HG03558 (cell line): ENCODE measurements around the gene ATP2A1.
"Not testable (repeated sequence)": the region's sequence is repeated elsewhere in the genome, so short reads cannot be mapped to it uniquely, and the experiment has no call there.

Source experiments
- ATAC-seq: cut with Tn5 transposase; IDR thresholded peaks from one replicate; pipeline ENCODE4 v1.9.1; 2021; ENCODE audit warnings: moderate number of reproducible peaks; ENCODE audit not compliant: unreplicated experiment; ENCODE audit errors: extremely low read depth

ATP2A1 gene

DNA sequence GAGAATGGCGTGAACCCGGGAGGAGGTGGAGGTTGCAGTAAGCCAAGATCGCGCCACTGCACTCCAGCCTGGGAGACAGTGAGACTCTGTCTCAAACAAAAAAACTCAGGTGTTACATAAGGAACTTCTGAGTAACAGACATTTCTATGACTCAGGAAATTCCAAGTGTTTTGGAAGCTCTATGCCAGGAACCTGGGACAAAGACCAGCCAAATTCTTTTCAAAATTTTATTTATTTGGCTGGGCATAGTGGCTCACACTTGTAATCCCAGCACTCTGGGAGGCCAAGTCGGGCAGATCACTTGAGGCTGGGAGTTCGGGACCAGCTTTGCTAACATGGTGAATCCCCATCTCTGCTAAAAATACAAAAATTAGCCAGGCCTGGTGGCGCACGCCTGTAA lies 19.9 kb upstream of the ATP2A1 start:
- no peak for ATAC-seq

DNA sequence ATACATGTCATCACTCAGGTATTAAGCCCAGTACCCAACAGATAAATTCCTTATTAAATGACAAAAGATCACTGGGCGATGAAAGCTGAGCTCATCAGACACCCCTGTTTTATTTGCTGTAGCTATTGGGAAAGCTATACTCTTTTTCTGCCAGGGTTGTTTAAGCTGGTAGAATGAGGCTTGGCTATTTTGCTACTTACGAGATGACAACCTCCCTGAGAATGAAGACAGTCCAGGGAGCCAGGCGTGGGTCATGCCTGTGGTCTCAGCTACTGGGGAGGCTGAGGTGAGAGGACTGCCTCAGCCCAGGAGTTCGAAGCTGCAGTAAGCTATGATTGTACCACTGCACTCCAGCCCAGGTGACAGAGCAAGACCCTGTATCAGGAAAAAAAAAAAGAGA lies 19.0 kb upstream of the ATP2A1 start:
- no peak for ATAC-seq

DNA sequence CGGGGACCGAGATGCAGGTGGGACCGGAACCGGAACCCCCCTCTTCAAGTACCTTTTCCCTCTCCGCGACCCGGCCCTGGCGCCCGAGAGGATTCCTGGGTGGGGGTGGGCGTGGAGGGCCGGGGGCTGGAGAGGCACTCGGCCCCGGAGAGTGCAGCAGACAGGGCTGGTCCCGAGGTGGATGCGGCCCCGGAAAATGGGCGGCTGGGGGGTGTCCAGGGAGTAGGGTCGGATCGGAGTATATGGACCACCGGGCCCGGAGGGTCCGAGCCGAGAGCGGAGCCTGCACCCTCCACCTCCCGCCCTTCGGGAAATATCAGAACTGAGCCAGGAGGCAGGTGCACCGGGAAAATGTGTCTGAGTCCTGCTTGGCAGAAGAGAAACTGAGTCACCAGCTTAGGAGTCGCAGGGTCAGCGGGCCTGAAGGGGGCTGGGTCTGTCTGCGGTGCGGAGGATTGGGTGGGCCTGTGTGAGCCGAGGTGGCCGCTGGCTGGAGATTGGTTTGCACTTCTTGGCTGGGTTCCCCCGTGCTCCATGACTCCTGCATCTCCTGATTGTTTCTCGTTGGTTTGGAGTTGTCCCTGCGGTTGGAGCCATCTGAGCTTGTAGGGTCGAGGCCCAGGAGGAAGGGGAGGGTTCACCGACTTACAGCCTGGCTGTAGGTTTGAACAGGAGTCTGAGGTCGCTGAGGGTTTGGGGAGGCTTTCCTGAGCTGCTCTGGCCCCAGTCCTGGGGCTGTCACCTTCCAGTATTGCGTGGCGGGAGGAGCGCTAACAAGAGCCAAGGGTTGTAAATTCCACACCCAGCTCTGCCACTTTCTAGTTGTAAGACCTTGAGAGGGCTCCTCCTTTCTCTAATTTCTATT lies 14.1 kb upstream of the ATP2A1 start:
- ATAC-seq, result no peak

DNA sequence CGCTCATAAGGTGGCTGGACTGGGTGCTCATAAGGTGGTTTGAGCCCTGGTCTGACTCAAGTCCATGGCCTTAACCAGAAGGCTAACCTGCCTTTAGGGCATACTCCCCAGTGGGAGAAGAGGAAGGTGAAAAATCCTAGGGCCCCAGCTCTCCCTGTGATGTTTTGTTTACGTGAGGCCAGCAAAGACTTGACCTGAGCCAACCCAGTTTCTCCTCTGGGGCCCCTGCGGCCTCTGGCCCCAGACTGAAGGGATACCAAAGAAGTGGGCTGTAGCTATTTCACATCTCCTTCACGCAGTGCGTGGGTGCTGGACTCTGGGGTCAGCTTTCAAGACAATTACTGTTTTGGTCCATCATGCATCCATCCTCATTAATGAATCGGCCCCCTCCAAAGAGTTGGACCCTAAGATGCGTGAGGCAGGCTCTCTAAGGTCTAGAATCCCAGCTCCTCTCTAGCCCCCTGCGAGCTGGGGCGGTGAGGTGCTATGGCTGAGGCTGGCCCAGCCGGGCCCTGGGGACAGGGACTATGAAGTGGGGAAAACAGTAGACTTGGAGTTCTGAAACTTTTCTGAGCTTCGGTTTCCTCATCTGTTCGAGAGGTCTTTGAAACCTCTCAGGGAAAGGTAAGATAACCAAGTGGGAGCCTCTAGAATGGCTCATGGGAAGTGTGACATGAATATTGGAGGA lies 13.1 kb upstream of the ATP2A1 start:
- no peak for ATAC-seq

- no peak for ATAC-seq
These were observed 12.4 kb upstream of the ATP2A1 start for GRCh38 chr16:28865722-28866453.

GRCh38 chr16:28866454-28866804 lies 11.9 kb upstream of the ATP2A1 start:
- ATAC-seq, result no peak

- ATAC-seq, result no peak
These were observed 11.0 kb upstream of the ATP2A1 start for GRCh38 chr16:28867241-28867640.

- ATAC-seq, result not testable (repeated sequence)
These were observed 10.6 kb upstream of the ATP2A1 start for GRCh38 chr16:28867646-28868045.

DNA sequence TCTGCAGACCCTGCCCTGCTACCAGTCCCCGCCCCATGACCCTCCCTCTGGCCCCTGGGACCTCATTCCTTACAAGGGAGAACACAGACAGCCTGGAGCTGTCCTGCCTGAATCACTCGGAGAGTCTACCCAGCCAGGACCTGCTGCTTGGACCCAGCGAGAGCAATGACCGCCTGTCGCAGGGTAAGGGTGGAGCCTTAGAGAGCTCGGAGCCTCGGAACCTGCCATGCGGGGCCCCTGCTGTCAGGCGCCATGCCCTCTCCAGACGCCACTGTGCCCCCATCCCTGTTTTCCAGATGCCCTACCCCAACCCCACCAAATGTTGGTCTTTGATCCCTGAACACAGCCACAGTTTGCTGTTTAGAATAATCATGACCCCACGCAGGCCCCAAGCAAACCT lies 9.1 kb upstream of the ATP2A1 start:
- no peak for ATAC-seq

- no peak for ATAC-seq
These were observed 5.3 kb upstream of the ATP2A1 start for GRCh38 chr16:28872952-28873351.

DNA sequence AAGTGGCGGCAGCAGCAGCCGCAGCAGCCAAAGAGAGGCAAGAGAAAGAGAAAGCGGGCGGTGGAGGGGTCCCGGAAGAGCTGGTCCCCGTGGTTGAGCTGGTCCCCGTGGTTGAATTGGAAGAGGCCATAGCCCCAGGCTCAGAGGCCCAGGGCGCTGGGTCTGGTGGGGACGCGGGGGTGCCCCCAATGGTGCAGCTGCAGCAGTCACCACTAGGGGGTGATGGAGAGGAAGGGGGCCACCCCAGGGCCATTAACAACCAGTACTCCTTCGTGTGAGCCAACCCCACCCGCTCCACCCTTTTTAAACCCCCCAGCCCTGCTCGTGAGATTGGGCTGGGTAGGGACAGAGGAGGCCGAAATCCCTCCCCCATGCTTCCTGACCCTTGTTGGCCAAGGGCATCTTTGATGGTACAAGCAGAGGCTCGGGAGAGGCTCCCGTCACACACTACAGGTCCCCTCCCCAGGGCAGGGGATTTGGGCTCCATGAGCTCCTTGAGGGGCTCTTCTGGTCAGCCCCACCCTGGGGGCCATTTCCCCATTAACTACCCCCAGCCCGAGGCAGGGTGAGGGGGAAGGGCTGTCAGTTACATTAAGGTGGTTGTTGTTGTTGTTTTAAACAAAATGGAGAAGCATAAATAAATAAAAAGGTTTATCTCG lies 4.6 kb upstream of the ATP2A1 start:
- ATAC-seq, result no peak

GRCh38 chr16:28874406-28874805 lies 3.9 kb upstream of the ATP2A1 start:
- no peak for ATAC-seq

GRCh38 chr16:28875134-28876018 lies 2.9 kb upstream of the ATP2A1 start:
- ATAC-seq, result no peak

GRCh38 chr16:28876019-28876659 lies 2.1 kb upstream of the ATP2A1 start:
- ATAC-seq, result no peak

DNA sequence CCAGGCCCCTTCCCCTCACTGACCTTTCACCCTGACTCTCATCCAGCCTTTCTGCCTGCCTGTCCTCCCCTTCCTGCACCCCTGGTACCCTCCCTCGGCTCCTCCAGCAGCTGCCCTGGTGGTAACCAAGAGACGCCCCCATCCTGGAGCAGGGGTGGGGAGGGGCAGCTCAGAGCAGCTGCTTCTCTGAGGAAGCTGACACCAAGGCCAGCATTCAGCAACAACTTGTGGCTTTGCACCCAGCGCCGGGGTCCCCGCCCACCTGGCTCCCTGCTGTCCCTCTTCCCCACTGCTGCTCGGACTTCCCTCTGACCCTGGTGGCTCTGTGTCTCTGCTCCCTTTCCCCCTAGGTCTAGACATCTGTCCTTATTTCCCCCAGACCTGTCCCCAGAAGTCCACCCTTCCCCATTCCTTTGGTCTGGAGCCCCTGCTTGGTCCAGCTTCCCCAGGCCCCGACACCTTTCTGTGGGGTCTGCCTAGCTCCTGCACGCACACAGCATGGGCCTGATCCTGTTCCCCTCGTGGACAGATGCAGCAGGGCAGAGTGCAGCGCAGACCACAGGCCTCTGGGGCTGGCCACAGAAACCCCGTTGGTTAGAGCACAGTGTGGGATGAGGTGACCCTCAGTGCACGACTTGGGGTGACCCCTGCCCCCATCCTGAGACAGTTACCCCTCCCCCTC lies 1.2 kb upstream of the ATP2A1 start:
- ATAC-seq, result no peak

DNA sequence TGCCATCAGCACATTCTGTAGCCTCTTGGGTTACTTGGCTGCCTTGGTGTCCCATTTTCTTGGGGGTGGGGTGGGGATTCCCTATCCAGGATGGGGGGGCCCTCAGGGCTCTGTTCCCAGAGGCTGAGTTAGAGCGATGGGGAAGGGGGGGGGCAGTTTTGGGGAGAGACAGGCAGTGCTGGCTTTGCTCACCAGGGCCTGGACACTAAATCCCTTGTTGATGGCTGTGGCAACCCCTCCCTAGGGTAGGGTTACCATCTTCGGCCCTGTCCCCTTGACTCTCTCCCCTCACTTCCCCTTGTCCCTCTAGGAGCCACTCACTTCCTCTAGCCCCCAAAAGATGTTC lies 660 bp upstream of the ATP2A1 start:
- no peak for ATAC-seq

- no peak for ATAC-seq
These were observed 1.1 kb downstream of the ATP2A1 start for GRCh38 chr16:28879261-28879840.

DNA sequence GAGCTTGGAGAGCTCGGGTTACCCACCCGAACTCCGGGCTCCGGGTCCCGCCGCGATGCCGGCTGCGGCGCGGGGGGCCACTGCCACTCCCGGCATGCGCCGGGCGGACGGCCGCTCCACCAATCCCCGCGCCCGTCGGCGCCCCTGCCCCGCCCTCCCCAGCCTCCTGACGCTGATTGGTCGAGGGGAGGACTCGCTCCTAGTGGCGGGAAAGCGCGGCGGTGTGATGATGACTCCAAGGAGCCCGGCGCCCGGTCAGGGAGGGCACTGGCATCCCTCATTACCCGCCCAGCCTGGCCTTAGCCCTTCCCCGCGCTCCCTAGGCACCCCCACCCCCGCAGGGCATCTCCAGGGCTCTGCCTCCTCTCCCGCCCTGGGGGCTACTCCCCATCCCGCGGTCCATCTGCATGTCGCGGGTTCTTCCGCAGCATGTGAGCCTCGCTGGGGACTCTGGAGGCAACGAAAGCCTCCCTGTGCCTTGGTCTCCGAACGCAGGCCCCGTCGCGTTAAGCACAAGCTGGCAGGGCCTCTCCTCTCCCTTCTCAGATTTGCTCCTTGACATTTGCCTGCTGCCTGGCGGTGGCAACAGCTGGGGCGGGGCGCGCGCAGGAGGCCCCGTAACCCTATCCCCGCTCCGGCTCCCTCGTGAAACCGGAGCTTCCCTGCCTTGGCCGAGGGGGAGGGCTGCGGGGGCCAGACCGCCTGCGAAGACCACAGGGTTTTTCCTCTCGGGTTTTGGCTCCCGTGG lies 1.7 kb downstream of the ATP2A1 start:
- ATAC-seq, result no peak
